Stimulated activated CD4-positive, alpha-beta T cell treated with anti-CD3 and anti-CD28 coated beads, Interleukin-4, amount 100 ng/mL, for 1 hour (primary cell): ENCODE results near the gene RPLP2.

ENCODE experiments used
- DNase-seq: peaks from one replicate; pipeline ENCODE4 v3.0.0-alpha.2; 2020

RPLP2 gene

GRCh38 chr11:854601-855329 lies 45.0 kb downstream of the RPLP2 start:
- no peak for DNase-seq

- DNase-seq, result no peak
Observed at GRCh38 chr11:855330-855674, 45.5 kb downstream of the RPLP2 start.

GRCh38 chr11:855796-856195 lies 46.0 kb downstream of the RPLP2 start:
- DNase-seq, result no peak

- DNase-seq, result no peak
Observed at GRCh38 chr11:856397-856796, 46.6 kb downstream of the RPLP2 start.

- no peak for DNase-seq
Observed at GRCh38 chr11:858053-858761, 48.4 kb downstream of the RPLP2 start.

GRCh38 chr11:858762-859339 lies 49.1 kb downstream of the RPLP2 start:
- no peak for DNase-seq

GRCh38 chr11:859394-860131 lies 49.8 kb downstream of the RPLP2 start:
- no peak for DNase-seq

- DNase-seq, result no peak
Observed at GRCh38 chr11:860234-861104, 50.7 kb downstream of the RPLP2 start.

GRCh38 chr11:861105-861479 lies 51.3 kb downstream of the RPLP2 start:
- DNase-seq, result no peak

- DNase-seq, result no peak
Observed at GRCh38 chr11:862081-862661, 52.4 kb downstream of the RPLP2 start.
